Common myeloid progenitor, CD34-positive (primary cell): Measurements from ENCODE around the gene SPPL2C.
"Not testable (repeated sequence)": the region's sequence is repeated elsewhere in the genome, so short reads cannot be mapped to it uniquely, and the experiment has no call there.

Source experiments
- CTCF ChIA-PET: fragments of 350-600 bp; sonication (Branson Sonifier 250); formaldehyde crosslinking; loops from one replicate; lab custom pipeline; 2021; ENCODE audit warnings: antibody characterized with exemption; lab: Charles Lee
- POLR2A ChIA-PET: fragments of 350-600 bp; sonication (Branson Sonifier 250); formaldehyde crosslinking; loops from one replicate; lab custom pipeline; 2021; ENCODE audit warnings: antibody characterized with exemption; lab: Charles Lee
- DNase-seq, 3 donors: peaks; one replicate each; pipeline versions ENCODE4 v3.0.0 to v3.0.0-alpha.2; 2013
- H3K27ac ChIP-seq, 2 experiments: 1 replicate in 1 of 2; 2 replicates in 1 of 2; pipeline ENCODE4 v1.7.0; 2013; ENCODE audit warnings: inconsistent platforms in 2 of 2, low read length in 2 of 2, mild to moderate bottlenecking in 2 of 2, low read depth in 1 of 2, moderate library complexity in 1 of 2; ENCODE audit not compliant: severe bottlenecking in 2 of 2, insufficient read depth in 1 of 2, poor library complexity in 1 of 2
- H3K27me3 ChIP-seq, 5 experiments: replicated peaks in 2 of 5; 1 replicate in 3 of 5; 2 replicates in 2 of 5; pipeline versions ENCODE4 v1.6.1 to v1.7.0; 2013; ENCODE audit warnings: low read length in 4 of 5, mild to moderate bottlenecking in 2 of 5, moderate library complexity in 2 of 5, inconsistent platforms in 1 of 5; ENCODE audit not compliant: insufficient read depth in 5 of 5, control insufficient read depth in 4 of 5
- H3K36me3 ChIP-seq, 4 experiments: 1 replicate in 2 of 4; 2 replicates in 2 of 4; pipeline versions ENCODE4 v1.6.1 to v1.7.0; 2013; ENCODE audit warnings: low read length in 3 of 4, control low read depth in 1 of 4, mild to moderate bottlenecking in 1 of 4; ENCODE audit not compliant: control insufficient read depth in 4 of 4, insufficient read depth in 4 of 4
- H3K4me1 ChIP-seq, 4 experiments: 1 replicate in 3 of 4; 2 replicates in 1 of 4; pipeline versions ENCODE4 v1.6.1 to v1.7.1; 2013; ENCODE audit warnings: low read length in 3 of 4, mild to moderate bottlenecking in 3 of 4, control low read depth in 1 of 4, inconsistent platforms in 1 of 4, moderate library complexity in 1 of 4; ENCODE audit not compliant: control insufficient read depth in 4 of 4, insufficient read depth in 4 of 4; ENCODE audit errors: control extremely low read depth in 1 of 4
- H3K4me3 ChIP-seq, 7 experiments: 1 replicate in 4 of 7; 2 replicates in 3 of 7; pipeline versions ENCODE4 v1.5.1 to v1.7.0; 2013; ENCODE audit warnings: mild to moderate bottlenecking in 7 of 7, low read length in 6 of 7, moderate library complexity in 6 of 7, inconsistent platforms in 2 of 7, low read depth in 2 of 7, control low read depth in 1 of 7; ENCODE audit not compliant: insufficient read depth in 4 of 7, control insufficient read depth in 1 of 7; ENCODE audit errors: extremely low read depth in 1 of 7
- H3K9me3 ChIP-seq, 5 experiments: 1 replicate in 4 of 5; 2 replicates in 1 of 5; pipeline versions ENCODE4 v1.6.1 to v1.7.1; 2013; ENCODE audit warnings: low read length in 4 of 5, mild to moderate bottlenecking in 2 of 5, inconsistent platforms in 1 of 5, low read depth in 1 of 5, moderate library complexity in 1 of 5; ENCODE audit not compliant: control insufficient read depth in 4 of 5, insufficient read depth in 2 of 5; ENCODE audit errors: control extremely low read depth in 1 of 5
- WGBS: methylation state at CpG from one replicate; pipeline ENCODE4 v1.1.5; 2013; ENCODE audit not compliant: insufficient coverage; 5-methylcytosine and 5-hydroxymethylcytosine counted together

Gene SPPL2C

GRCh38 chr17:45861165-45861564 is 16.5 kb downstream of the SPPL2C start:
- DNase-seq: no peak
- ChIA-PET POLR2A (no interaction called here), CTCF (no interaction called here)
- no peaks in the 10 kb centered on the region for H3K36me3 ChIP-seq
- no peak overlapping the region for H3K4me3 ChIP-seq
- 97% methylated on average over 7 of the region's 7 CpGs for WGBS
- no peak overlapping the region for H3K27ac ChIP-seq
- H3K4me1 ChIP-seq: no peaks in the 10 kb centered on the region
- peaks cover 3 to 33% (median 8%) of the 10 kb centered on the region in 5 experiments for H3K27me3 ChIP-seq
- no peaks in the 10 kb centered on the region for H3K9me3 ChIP-seq

GRCh38 chr17:45862127-45862526 is 17.4 kb downstream of the SPPL2C start:
- POLR2A ChIA-PET, H3K36me3 ChIP-seq, H3K27ac ChIP-seq, H3K9me3 ChIP-seq, DNase-seq, CTCF ChIA-PET, H3K4me1 ChIP-seq, H3K4me3 ChIP-seq: not testable (repeated sequence)
- peaks cover 3 to 33% (median 9%) of the 10 kb centered on the region in 5 experiments for H3K27me3 ChIP-seq
- WGBS: 88% methylated on average over 5 of the region's 9 CpGs

DNA sequence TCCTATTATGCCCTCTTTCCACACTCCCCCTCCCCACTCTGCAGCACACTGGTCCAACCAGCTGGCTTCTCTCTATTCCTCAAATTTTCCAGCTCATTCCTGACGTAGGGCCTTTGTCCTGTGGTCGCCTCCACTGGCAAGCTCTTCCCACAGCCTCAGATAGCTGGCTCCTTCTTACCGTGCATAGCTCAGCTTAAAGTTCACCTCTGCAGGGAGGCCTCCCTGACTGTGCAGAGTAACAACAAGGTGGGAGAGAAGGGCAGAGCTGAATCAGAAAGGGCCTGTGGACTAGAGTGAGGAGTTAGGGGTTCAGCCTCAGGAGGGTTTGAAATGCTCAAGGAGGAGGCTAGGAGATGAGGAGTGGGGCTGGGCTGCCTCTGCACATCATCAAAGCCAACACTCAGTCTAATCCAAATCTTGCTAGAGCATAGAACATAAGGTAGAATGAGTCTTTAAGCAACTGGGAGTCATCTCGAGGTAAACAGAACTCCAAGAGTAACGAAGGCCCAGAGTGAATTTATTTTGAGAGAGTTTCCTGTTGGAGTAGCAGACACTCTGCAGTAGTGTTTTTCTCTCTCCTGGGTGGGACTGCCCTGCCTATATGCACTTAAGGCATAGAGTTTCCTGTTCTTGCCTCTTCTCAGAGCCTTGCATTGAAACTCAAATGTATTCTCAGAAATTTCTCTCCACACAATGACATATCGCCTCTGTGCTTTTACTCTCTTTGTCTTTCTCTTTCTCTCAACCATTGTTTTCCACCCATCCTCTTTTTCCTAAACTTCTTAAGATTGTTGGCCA is 19.4 kb downstream of the SPPL2C start:
- CTCF ChIA-PET: interaction anchor here (2.1 kb wide), 1 partner anchor 12 kb away, joined by 9 read pairs; no protein-coding TSS in a partner anchor
- H3K27me3 ChIP-seq: peaks cover 3 to 26% (median 9%) of the 10 kb centered on the region in 5 experiments
- H3K9me3 ChIP-seq: no peaks in the 10 kb centered on the region
- no peak for DNase-seq
- no peaks in the 10 kb centered on the region for H3K36me3 ChIP-seq
- no peak overlapping the region for H3K4me3 ChIP-seq
- WGBS: 72% methylated on average over 4 of the region's 6 CpGs
- no peak overlapping the region for H3K27ac ChIP-seq
- POLR2A ChIA-PET: no interaction called here
- no peaks in the 10 kb centered on the region for H3K4me1 ChIP-seq

DNA sequence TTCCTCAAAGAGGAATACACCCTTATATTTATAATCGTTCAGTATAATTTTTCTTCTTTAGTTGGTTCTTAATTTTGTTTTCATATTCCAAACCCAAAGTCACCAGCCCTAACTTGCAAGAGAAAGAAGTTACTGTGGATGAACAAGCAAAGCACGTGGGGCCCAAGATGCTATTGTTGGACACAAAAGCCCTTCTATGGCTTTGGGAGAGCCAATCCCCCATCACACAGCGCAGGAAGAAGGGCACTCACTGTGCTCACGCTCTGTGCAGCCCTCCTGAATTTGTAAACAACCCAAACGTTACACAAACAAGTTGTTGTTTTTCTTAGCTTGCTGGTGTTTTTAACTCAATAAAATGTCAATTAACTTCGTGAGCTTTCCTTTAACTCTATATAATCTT is 22.5 kb downstream of the SPPL2C start:
- Histone ChIP-seq H3K27ac (no peak overlapping the region), H3K27me3 (peaks cover 3 to 16% (median 9%) of the 10 kb centered on the region in 5 experiments), H3K36me3 (no peaks in the 10 kb centered on the region), H3K4me3 (no peak overlapping the region), H3K4me1 (no peaks in the 10 kb centered on the region), H3K9me3 (no peaks in the 10 kb centered on the region)
- POLR2A ChIA-PET: no interaction called here
- CTCF ChIA-PET: no interaction called here
- DNase-seq: no peak
- 98% methylated on average over 5 of the region's 6 CpGs for WGBS

GRCh38 chr17:45867702-45868101 is 23.0 kb downstream of the SPPL2C start:
- no peak for DNase-seq
- Histone ChIP-seq H3K9me3 (no peaks in the 10 kb centered on the region), H3K27me3 (peaks cover 3 to 14% (median 8%) of the 10 kb centered on the region in 5 experiments), H3K36me3 (no peaks in the 10 kb centered on the region), H3K4me1 (no peaks in the 10 kb centered on the region), H3K27ac (no peak overlapping the region), H3K4me3 (no peak overlapping the region)
- ChIA-PET CTCF (no interaction called here), POLR2A (no interaction called here)
- WGBS: 79% methylated on average over 7 of the region's 8 CpGs

DNA sequence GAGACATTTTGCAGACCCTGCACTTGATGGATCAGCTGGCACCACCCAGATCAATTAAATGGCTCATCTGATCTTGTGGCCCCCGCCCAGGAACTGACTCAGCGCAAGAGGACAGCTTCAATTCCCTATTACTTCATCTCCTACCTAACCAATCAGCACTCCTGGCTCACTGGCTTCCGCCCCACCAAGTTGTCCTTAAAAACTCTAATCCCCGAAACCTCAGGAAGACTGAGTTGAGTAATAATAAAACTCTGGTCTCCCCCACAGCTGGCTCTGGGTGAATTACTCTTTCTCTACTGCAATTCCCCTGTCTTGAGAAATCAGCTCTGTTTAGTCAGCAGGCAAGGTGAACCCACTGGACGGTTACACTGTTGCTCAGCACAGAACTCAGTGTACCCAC is 23.6 kb downstream of the SPPL2C start:
- Histone ChIP-seq H3K4me3 (no peak overlapping the region), H3K4me1 (peaks cover 0 to 2% (median 1%) of the 10 kb centered on the region in 4 experiments), H3K27me3 (peaks cover 3 to 10% (median 8%) of the 10 kb centered on the region in 5 experiments), H3K36me3 (no peaks in the 10 kb centered on the region), H3K27ac (no peak overlapping the region), H3K9me3 (no peaks in the 10 kb centered on the region)
- DNase-seq: no peak
- CTCF ChIA-PET: no interaction called here
- 48% methylated on average over 3 of the region's 5 CpGs for whole genome bisulfite sequencing
- POLR2A ChIA-PET: no interaction called here

GRCh38 chr17:45869676-45870341 is 25.1 kb downstream of the SPPL2C start:
- Histone ChIP-seq H3K27ac (no peak overlapping the region), H3K36me3 (no peaks in the 10 kb centered on the region), H3K4me3 (no peak overlapping the region), H3K9me3 (no peaks in the 10 kb centered on the region), H3K4me1 (peaks cover 0 to 15% (median 9%) of the 10 kb centered on the region in 4 experiments), H3K27me3 (peaks cover 0 to 5% (median 3%) of the 10 kb centered on the region in 5 experiments)
- no peak for DNase-seq
- 81% methylated on average over 13 of the region's 14 CpGs for WGBS
- POLR2A ChIA-PET: no interaction called here
- CTCF ChIA-PET: no interaction called here
